Sigmoid colon (tissue), 3 donors: Measurements from ENCODE around the gene MMP8.

Experiments used
- CTCF ChIP-seq, 4 experiments: fragments of 450-650 bp in 3 of 4; fragments of 200-600 bp in 1 of 4; IDR thresholded peaks; one replicate each; pipeline ENCODE4 v1.5.1; 2016 to 2019; ENCODE audit warnings: antibody characterized with exemption in 4 of 4, mild to moderate bottlenecking in 3 of 4, moderate library complexity in 2 of 4
- POLR2A ChIP-seq, 2 donors: fragments of 450-650 bp; IDR thresholded peaks; one replicate each; pipeline ENCODE4 v1.6.1; 2016; ENCODE audit warnings: antibody characterized with exemption in 2 of 2, mild to moderate bottlenecking in 2 of 2, moderate library complexity in 2 of 2

- no peak for TF ChIP-seq CTCF (IDR thresholded peaks at IDR 0.05)
- TF ChIP-seq POLR2A (IDR thresholded peaks at IDR 0.05): no peak
Observed at GRCh38 chr11:102760344-102761035, 35.7 kb upstream of the MMP8 start.
